Measurements from ENCODE around the gene TRAPPC2L.

TRAPPC2L gene

DNA sequence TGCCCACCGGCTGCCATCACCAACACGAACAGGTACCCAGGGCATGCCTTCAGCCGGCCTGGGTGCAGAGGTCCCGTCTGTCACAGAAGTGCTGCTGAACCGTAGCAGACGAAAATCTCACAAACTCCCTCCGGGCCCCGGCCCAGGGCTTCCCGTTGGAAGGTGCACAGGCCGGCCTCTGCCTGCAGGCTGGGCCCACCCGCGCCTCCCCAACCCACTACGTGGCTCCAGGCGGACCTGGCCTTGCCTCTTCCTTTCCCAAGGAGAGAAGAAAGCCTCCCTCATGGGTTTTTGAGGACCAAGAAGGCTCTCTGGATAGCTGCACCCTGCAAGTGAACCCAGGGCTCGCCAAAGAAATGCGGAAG is 55.0 kb downstream of the TRAPPC2L start:
- DNase-seq, result no peak

Measured in cortex of kidney (tissue), 1 donor.